HepG2 (cell line): ENCODE results near the gene TRIM66. TPM values are rescaled to one million over a fixed set of nuclear protein-coding genes. Genes with fewer than 3 reads are reported as not detected.

ENCODE experiments used
- ATAC-seq: fragments of 200-7000 bp; cut with Tn5 transposase; 3 replicates; pipeline ENCODE4 v1.9.1; 2020; ENCODE audit warnings: mild to moderate bottlenecking, moderate library complexity
- BruUV-seq: library from RNA; stranded (reverse); fragments of 400-500 nt; replicated peaks from 2 replicates; lab custom pipeline; 2021; lab: Mats Ljungman, UMichigan
- CTCF ChIA-PET: fragments of 300-600 bp; formaldehyde crosslinking; extraction: SDS; loops from one replicate; lab custom pipeline; 2021; ENCODE audit warnings: low total read pairs, inconsistent platforms, low intra/inter-chr PET ratio; lab: Yijun Ruan, JAX
- POLR2A ChIA-PET: fragments of 350-600 bp; sonication (Branson Sonifier 250); formaldehyde crosslinking; loops from one replicate; lab custom pipeline; 2020; ENCODE audit warnings: antibody characterized with exemption, inconsistent platforms; lab: Yijun Ruan, JAX
- DNase-seq: peaks from one replicate; pipeline ENCODE4 v3.0.0-alpha.2; 2015; ENCODE audit warnings: low spot score
- FAIRE-seq: peaks from 3 replicates; lab custom pipeline; 2011; peaks lifted over from hg19 to GRCh38; lab: Jason Lieb, UNC
- H2AFZ ChIP-seq: one replicate; pipeline ENCODE4 v1.6.1; 2011; ENCODE audit warnings: low read length, inconsistent platforms
- H3K27ac ChIP-seq: fragments of 300-600 bp; 3 replicates; pipeline ENCODE4 v1.8.0; 2011; ENCODE audit warnings: mixed run types, mild to moderate bottlenecking, mixed read lengths, low read length, inconsistent platforms; ENCODE audit not compliant: insufficient read depth; ENCODE audit errors: extremely low read length
- H3K27me3 ChIP-seq, 2 experiments: fragments of 200-600 bp in 1 of 2; 2 replicates in 1 of 2; 3 replicates in 1 of 2; pipeline versions ENCODE4 v1.6.0 to v1.8.0; 2011; ENCODE audit warnings: low read length in 2 of 2, mild to moderate bottlenecking in 2 of 2, moderate library complexity in 2 of 2, inconsistent platforms in 1 of 2; ENCODE audit not compliant: insufficient read depth in 2 of 2, control insufficient read depth in 1 of 2
- H3K36me3 ChIP-seq, 2 experiments: fragments of 200-600 bp in 1 of 2; replicated peaks in 1 of 2; 2 replicates in 1 of 2; 3 replicates in 1 of 2; pipeline versions ENCODE4 v1.5.1 to v1.8.0; 2011; ENCODE audit warnings: low read length in 2 of 2, inconsistent platforms in 1 of 2; ENCODE audit not compliant: insufficient read depth in 2 of 2, control insufficient read depth in 1 of 2
- H3K4me1 ChIP-seq: 2 replicates; pipeline ENCODE4 v1.5.1; 2012; ENCODE audit warnings: low read length, inconsistent platforms; ENCODE audit not compliant: insufficient read depth
- H3K4me2 ChIP-seq: 2 replicates; pipeline ENCODE4 v1.6.0; 2011; ENCODE audit warnings: low read depth, low read length, inconsistent platforms
- H3K4me3 ChIP-seq, 3 experiments: fragments of 200-600 bp in 1 of 3; sonication (generic), shearing (Covaris generic) in 1 of 3; replicated peaks in 1 of 3; 2 replicates each; pipeline ENCODE4 v1.5.1; 2011 to 2016; ENCODE audit warnings: low read length in 3 of 3, inconsistent platforms in 2 of 3, low read depth in 2 of 3, mild to moderate bottlenecking in 2 of 3, control low read depth in 1 of 3, mixed read lengths in 1 of 3; ENCODE audit not compliant: insufficient read depth in 1 of 3
- H3K79me2 ChIP-seq: one replicate; pipeline ENCODE4 v1.6.1; 2011; ENCODE audit warnings: low read length, inconsistent platforms; ENCODE audit not compliant: insufficient read depth
- H3K9ac ChIP-seq: 2 replicates; pipeline ENCODE4 v1.6.0; 2011; ENCODE audit warnings: mild to moderate bottlenecking, low read depth, low read length, inconsistent platforms; ENCODE audit not compliant: insufficient read depth
- H3K9me3 ChIP-seq: 2 replicates; pipeline ENCODE4 v1.5.1; 2012; ENCODE audit warnings: mild to moderate bottlenecking, low read length
- H4K20me1 ChIP-seq: 2 replicates; pipeline ENCODE4 v1.6.0; 2011; ENCODE audit warnings: inconsistent platforms, mild to moderate bottlenecking, low read length, moderate library complexity; ENCODE audit not compliant: insufficient read depth
- CHD2 ChIP-seq: IDR thresholded peaks from 2 replicates; pipeline ENCODE4 v1.6.1; 2011; ENCODE audit warnings: low read depth, low read length, improper control_type of control experiment
- ELF3 ChIP-seq: IDR thresholded peaks from 2 replicates; pipeline ENCODE4 v1.6.1; 2016; ENCODE audit warnings: missing genetic modification reagents, missing compliant biosample characterization
- HOXA7 ChIP-seq: sonication (generic); formaldehyde crosslinking; IDR thresholded peaks from 2 replicates; pipeline ENCODE4 v1.8.1; 2022; ENCODE audit warnings: mild to moderate bottlenecking, missing genetic modification reagents, moderate library complexity
- MLLT10 ChIP-seq: sonication (generic); formaldehyde crosslinking; IDR thresholded peaks from 2 replicates; pipeline ENCODE4 v1.4.0; 2020; ENCODE audit warnings: missing genetic modification reagents
- SIN3A ChIP-seq: IDR thresholded peaks from 2 replicates; pipeline ENCODE4 v1.6.1; 2011; ENCODE audit warnings: low read depth, mild to moderate bottlenecking, control low read depth, low read length, borderline replicate concordance
- ZBTB42 ChIP-seq: sonication (generic); formaldehyde crosslinking; IDR thresholded peaks from 2 replicates; pipeline ENCODE4 v1.5.0; 2020; ENCODE audit warnings: mild to moderate bottlenecking, missing genetic modification reagents
- ZNF205 ChIP-seq: IDR thresholded peaks from 2 replicates; pipeline ENCODE4 v1.6.1; 2018; ENCODE audit warnings: missing biosample characterization, missing genetic modification reagents
- WGBS: methylation state at CpG from one replicate; pipeline ENCODE4 v1.1.6; 2017; ENCODE audit warnings: low lambda C conversion rate; 5-methylcytosine and 5-hydroxymethylcytosine counted together
- in situ Hi-C: cut with HindIII; loops from 2 replicates; pipeline ENCODE4 v1.10.0; 2017; ENCODE audit warnings: low pct_unique_long_range_greater_than_20kb; ENCODE audit not compliant: extremely low pct_ligation_motif_present
- intact Hi-C: fragments of 100-400 bp; cut with micrococcal nuclease; formaldehyde crosslinking; loops from one replicate; pipeline ENCODE4 v1.10.0; 2022; ENCODE audit not compliant: unreplicated experiment
- polyA plus RNA-seq, 8 experiments: library from polyadenylated mRNA; depleted of rRNA in 3 of 8; stranded (reverse) in 7 of 8; unstranded in 1 of 8; fragments of >200 nt; fragmentation: Illumina TruSeq in 4 of 8; extraction: Trizol in 4 of 8; gene quantifications; 2 replicates each; pipeline versions ENCODE4 v1.2.1 to v1.2.3, GENCODE V29; 2011 to 2016; ENCODE audit warnings: low read depth in 4 of 8, missing spikeins in 1 of 8, mixed read lengths in 1 of 8; ENCODE audit not compliant: insufficient read depth in 1 of 8
- total RNA-seq, 5 experiments: library from RNA; depleted of rRNA; stranded (reverse); fragments of >200 nt; fragmentation: Illumina TruSeq; extraction: Trizol; gene quantifications; 2 replicates each; pipeline ENCODE4 v1.2.3, GENCODE V29; 2016; ENCODE audit warnings: low read depth in 1 of 5
- TF ChIP-seq, protein P1 (sequence below): sonication (generic); formaldehyde crosslinking; IDR thresholded peaks from 2 replicates; pipeline ENCODE4 v1.4.0; 2020; ENCODE audit warnings: mild to moderate bottlenecking, low read depth, missing genetic modification reagents
- TF ChIP-seq, protein P2 (sequence below): IDR thresholded peaks from 2 replicates; pipeline ENCODE4 v1.6.1; 2016; ENCODE audit warnings: low read depth
- TF ChIP-seq, protein P3 (sequence below): IDR thresholded peaks from 2 replicates; pipeline ENCODE4 v1.6.1; 2016; ENCODE audit warnings: low read depth, control low read depth

The TRIM66 gene
- total and polyA plus RNA-seq, 2 of the 13 experiments (the other 11 are each of a cell fraction or from before 2014, with no cell fraction given) = 4.9 to 6.1 TPM

DNA sequence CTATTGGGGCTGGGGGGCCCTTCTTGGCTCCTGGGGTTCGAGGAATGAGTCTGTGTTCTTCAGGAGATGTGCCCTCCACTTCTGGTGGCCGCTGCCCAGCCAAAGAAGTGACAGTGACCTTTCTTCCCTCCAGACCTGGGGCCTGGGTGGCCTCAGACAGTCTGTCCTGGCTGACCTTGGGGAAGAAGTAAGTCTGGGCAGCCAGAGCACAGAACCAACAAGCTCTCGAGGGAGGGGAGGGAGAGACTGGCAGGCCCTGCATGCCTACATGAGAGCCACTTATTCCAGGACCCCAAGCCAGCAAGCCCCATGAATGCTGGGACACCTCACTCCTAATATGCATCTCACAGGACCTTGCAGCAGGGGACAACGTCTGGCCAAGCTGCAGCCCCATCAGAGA is 61.3 kb downstream of the TRIM66 start:
- DNase-seq (no peak), FAIRE-seq (no peak), ATAC-seq (no peak)
- Histone ChIP-seq H2AFZ (no peak overlapping the region), H3K27me3 (no peaks in the 10 kb centered on the region), H3K79me2 (no peaks in the 10 kb centered on the region), H3K4me3 (no peak overlapping the region), H4K20me1 (no peaks in the 10 kb centered on the region), H3K4me2 (no peak overlapping the region), H3K4me1 (no peaks in the 10 kb centered on the region), H3K9me3 (no peaks in the 10 kb centered on the region), H3K9ac (no peak overlapping the region), H3K27ac (no peak overlapping the region), H3K36me3 (peaks cover 20 to 49% of the 10 kb centered on the region in 2 experiments)
- 90% methylated on average over 2 of the region's 4 CpGs for WGBS
- TF ChIP-seq ZBTB42 (CRISPR knock-in tag) (no peak), SIN3A (no peak), ZNF205 (no peak)
- in situ Hi-C loops = no loop called here
- no TSS peak for BruUV-seq
- ChIA-PET POLR2A (no interaction called here), CTCF (no interaction called here)
- intact Hi-C loops = no loop called here

DNA sequence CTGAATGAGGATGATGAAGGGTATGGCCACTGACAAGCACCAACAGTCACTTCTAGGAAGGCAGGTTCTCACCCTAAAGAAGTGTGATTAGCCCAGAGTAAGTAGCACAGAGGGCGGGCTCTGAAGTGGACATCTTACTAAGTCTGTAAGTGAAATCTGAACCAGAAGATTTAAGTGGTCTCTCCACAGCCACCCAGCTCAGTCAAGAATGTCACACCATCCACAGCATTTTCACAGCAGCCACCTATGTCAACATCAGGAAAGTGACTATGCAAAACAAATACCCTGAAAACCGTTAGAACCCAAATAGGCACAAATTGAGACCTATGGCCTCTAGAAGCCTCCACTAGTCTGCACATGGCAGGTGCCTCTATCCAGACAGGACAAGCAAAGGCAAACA is 65.4 kb downstream of the TRIM66 start:
- Histone ChIP-seq H3K4me1 (no peaks in the 10 kb centered on the region), H3K27me3 (no peaks in the 10 kb centered on the region), H3K36me3 (peaks cover 8 to 41% of the 10 kb centered on the region in 2 experiments; a peak in 4 of 5 replicates), H3K9ac (no peak overlapping the region), H4K20me1 (no peaks in the 10 kb centered on the region), H3K4me3 (no peak overlapping the region), H3K27ac (no peak overlapping the region), H2AFZ (no peak overlapping the region), H3K9me3 (no peaks in the 10 kb centered on the region), H3K79me2 (no peaks in the 10 kb centered on the region), H3K4me2 (no peak overlapping the region)
- ATAC-seq = no peak
- in situ Hi-C loops (no loop called here), intact Hi-C loops (no loop called here)
- 88% methylated on average over 2 of the region's 2 CpGs for WGBS
- BruUV-seq = no TSS peak
- FAIRE-seq = no peak
- ChIA-PET POLR2A (no interaction called here), CTCF (no interaction called here)
- DNase-seq = no peak
- TF ChIP-seq, protein P1, sequence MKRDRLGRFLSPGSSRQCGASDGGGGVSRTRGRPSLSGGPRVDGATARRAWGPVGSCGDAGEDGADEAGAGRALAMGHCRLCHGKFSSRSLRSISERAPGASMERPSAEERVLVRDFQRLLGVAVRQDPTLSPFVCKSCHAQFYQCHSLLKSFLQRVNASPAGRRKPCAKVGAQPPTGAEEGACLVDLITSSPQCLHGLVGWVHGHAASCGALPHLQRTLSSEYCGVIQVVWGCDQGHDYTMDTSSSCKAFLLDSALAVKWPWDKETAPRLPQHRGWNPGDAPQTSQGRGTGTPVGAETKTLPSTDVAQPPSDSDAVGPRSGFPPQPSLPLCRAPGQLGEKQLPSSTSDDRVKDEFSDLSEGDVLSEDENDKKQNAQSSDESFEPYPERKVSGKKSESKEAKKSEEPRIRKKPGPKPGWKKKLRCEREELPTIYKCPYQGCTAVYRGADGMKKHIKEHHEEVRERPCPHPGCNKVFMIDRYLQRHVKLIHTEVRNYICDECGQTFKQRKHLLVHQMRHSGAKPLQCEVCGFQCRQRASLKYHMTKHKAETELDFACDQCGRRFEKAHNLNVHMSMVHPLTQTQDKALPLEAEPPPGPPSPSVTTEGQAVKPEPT (CRISPR knock-in tag) = no peak
- TF ChIP-seq, protein P2, sequence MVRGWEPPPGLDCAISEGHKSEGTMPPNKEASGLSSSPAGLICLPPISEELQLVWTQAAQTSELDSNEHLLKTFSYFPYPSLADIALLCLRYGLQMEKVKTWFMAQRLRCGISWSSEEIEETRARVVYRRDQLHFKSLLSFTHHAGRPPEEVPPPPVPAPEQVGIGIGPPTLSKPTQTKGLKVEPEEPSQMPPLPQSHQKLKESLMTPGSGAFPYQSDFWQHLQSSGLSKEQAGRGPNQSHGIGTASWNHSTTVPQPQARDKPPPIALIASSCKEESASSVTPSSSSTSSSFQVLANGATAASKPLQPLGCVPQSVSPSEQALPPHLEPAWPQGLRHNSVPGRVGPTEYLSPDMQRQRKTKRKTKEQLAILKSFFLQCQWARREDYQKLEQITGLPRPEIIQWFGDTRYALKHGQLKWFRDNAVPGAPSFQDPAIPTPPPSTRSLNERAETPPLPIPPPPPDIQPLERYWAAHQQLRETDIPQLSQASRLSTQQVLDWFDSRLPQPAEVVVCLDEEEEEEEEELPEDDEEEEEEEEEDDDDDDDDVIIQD (CRISPR knock-in tag) = no peak
- TF ChIP-seq CHD2 (no peak), HOXA7 (CRISPR knock-in tag) (no peak), ELF3 (no peak), MLLT10 (CRISPR knock-in tag) (no peak)
- TF ChIP-seq, protein P3, sequence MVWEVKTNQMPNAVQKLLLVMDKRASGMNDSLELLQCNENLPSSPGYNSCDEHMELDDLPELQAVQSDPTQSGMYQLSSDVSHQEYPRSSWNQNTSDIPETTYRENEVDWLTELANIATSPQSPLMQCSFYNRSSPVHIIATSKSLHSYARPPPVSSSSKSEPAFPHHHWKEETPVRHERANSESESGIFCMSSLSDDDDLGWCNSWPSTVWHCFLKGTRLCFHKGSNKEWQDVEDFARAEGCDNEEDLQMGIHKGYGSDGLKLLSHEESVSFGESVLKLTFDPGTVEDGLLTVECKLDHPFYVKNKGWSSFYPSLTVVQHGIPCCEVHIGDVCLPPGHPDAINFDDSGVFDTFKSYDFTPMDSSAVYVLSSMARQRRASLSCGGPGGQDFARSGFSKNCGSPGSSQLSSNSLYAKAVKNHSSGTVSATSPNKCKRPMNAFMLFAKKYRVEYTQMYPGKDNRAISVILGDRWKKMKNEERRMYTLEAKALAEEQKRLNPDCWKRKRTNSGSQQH (CRISPR knock-in tag) = no peak
